AG04450 (cell line): ENCODE data around the gene DPYD. TPM values are rescaled to one million over a fixed set of nuclear protein-coding genes. Genes with fewer than 3 reads are reported as not detected.

Experiments used
- CTCF ChIA-PET: fragments of 300-600, 350-600 bp; formaldehyde crosslinking; extraction: SDS; loops from one replicate; lab custom pipeline; 2022; ENCODE audit warnings: antibody characterized with exemption, inconsistent platforms; lab: Charles Lee
- POLR2A ChIA-PET: fragments of 350-600 bp; formaldehyde crosslinking; extraction: SDS; loops from one replicate; lab custom pipeline; 2021; ENCODE audit warnings: antibody characterized with exemption, inconsistent platforms; lab: Yijun Ruan, JAX
- DNase-seq: peaks from one replicate; pipeline ENCODE4 v3.0.0-alpha.2; 2011; ENCODE audit warnings: low read depth, low spot score
- H3K27ac ChIP-seq: one replicate; pipeline ENCODE4 v1.5.1; 2012; ENCODE audit warnings: low read depth, low read length, control low read depth
- H3K27me3 ChIP-seq: one replicate; pipeline ENCODE4 v1.6.0; 2012; ENCODE audit warnings: low read length; ENCODE audit not compliant: control insufficient read depth, insufficient read depth
- H3K4me3 ChIP-seq: 2 replicates; pipeline ENCODE4 v1.5.1; 2011; ENCODE audit warnings: mild to moderate bottlenecking, low read depth, low read length, control low read depth
- H3K9me3 ChIP-seq: 2 replicates; pipeline ENCODE4 v1.5.1; 2012; ENCODE audit warnings: low read length; ENCODE audit not compliant: control insufficient read depth, insufficient read depth
- CTCF ChIP-seq: IDR thresholded peaks from 2 replicates; pipeline ENCODE4 v1.5.1; 2011; ENCODE audit warnings: low read depth, low read length, control low read depth, inconsistent platforms
- polyA plus RNA-seq: library from polyadenylated mRNA; depleted of rRNA; stranded (reverse); fragments of >200 nt; gene quantifications from 2 replicates; pipeline ENCODE4 v1.2.3, GENCODE V29; 2011

Gene DPYD
- polyA plus RNA-seq, 1 experiment = 21.4 TPM

GRCh38 chr1:97050506-97050905 lies 870.3 kb downstream of the DPYD start:
- Histone ChIP-seq H3K27me3 (no peaks in the 10 kb centered on the region), H3K27ac (no peak overlapping the region), H3K9me3 (no peaks in the 10 kb centered on the region; the same call in 1 of the 2 replicates), H3K4me3 (no peak overlapping the region)
- DNase-seq = no peak
- ChIA-PET CTCF (interaction anchor here (0.5 to 1.8 kb wide), 12 partner anchors 9 to 814 kb away, joined by 3 to 12 read pairs (median 4); no protein-coding TSS in a partner anchor), POLR2A (interaction anchor here (0.5 kb wide), 1 partner anchor 683 kb away, joined by 3 read pairs; no protein-coding TSS in a partner anchor)
- TF ChIP-seq CTCF = peak; percentile 57

DNA sequence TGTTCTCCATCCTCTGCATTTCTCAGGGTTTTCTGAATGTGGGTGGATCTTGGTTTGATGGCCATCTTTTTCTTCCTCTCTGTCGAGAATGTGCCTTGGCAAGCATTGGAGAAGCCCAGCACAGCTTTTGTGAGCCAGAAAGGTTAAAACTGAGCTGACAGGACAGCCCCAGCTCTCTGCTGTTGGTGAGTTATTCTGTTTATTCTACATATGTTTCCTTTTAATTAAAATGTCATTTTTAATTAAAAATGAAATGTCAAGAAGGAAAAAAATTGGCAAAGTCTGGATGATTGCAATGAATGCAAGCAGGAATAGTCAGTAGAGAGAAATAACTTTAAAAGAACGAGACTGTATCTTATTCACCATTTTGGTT lies 873.4 kb downstream of the DPYD start:
- Histone ChIP-seq H3K27ac (no peak overlapping the region), H3K27me3 (no peaks in the 10 kb centered on the region), H3K4me3 (no peak overlapping the region), H3K9me3 (peaks cover 15% of the 10 kb centered on the region)
- CTCF ChIA-PET = interaction anchor here (1.2 kb wide), 1 partner anchor 15 kb away, joined by 3 read pairs; no protein-coding TSS in a partner anchor
- TF ChIP-seq CTCF = no peak
- POLR2A ChIA-PET = no interaction called here
- DNase-seq = no peak

GRCh38 chr1:97046765-97047420 lies 873.9 kb downstream of the DPYD start:
- no peak overlapping the region for H3K27ac ChIP-seq
- CTCF ChIA-PET = interaction anchor here (1.2 kb wide), 1 partner anchor 14 kb away, joined by 3 read pairs; no protein-coding TSS in a partner anchor
- DNase-seq = no peak
- peaks cover 15% of the 10 kb centered on the region for H3K9me3 ChIP-seq
- TF ChIP-seq CTCF = no peak
- H3K27me3 ChIP-seq = no peaks in the 10 kb centered on the region
- no peak overlapping the region for H3K4me3 ChIP-seq
- POLR2A ChIA-PET = no interaction called here

DNA sequence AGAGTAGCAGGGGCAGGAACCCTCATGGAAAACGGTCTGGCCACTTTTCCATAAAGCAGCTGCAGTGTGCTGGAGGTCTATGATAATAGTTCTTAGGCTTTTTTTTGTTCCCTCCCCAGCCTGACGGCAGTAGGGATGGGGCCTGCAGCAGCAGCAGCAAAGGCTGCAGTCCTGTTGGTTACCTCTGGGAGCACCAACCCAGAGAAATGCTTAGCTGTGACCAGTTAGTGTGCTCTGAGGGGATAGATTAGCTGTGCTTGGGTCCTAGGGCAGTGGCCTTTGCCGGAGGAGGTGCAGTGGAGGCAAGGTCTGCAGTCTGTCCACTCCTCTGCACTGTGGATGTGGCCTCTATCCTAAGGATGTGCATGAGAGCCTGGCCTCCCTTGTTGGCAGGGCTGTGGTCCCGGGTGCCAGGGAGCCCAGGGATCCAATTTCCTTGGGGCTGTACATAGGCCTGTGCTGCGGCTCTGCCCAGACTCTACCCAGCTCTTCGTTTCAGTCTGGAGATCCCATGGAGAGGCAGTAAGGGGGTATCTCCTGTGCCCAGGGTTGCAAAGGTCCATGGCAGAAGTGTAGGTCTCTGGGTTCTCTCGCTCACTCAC lies 876.6 kb downstream of the DPYD start:
- H3K9me3 ChIP-seq = peaks cover 15% of the 10 kb centered on the region
- ChIA-PET POLR2A (no interaction called here), CTCF (no interaction called here)
- no peaks in the 10 kb centered on the region for H3K27me3 ChIP-seq
- H3K4me3 ChIP-seq = no peak overlapping the region
- TF ChIP-seq CTCF = no peak
- H3K27ac ChIP-seq = no peak overlapping the region
- DNase-seq = no peak

- Histone ChIP-seq H3K27me3 (no peaks in the 10 kb centered on the region), H3K27ac (no peak overlapping the region), H3K9me3 (peaks cover 15% of the 10 kb centered on the region), H3K4me3 (no peak overlapping the region)
- TF ChIP-seq CTCF = no peak
- POLR2A ChIA-PET = no interaction called here
- CTCF ChIA-PET = no interaction called here
- no peak for DNase-seq
These were observed 878.3 kb downstream of the DPYD start for GRCh38 chr1:97042551-97042950.
